ENCODE data around the gene PIGC.

Gene PIGC

GRCh38 chr1:172443666-172444453, at the start of gene PIGC:
Gene PIGC (minus strand): TSS chr1:172444069. CDS start chr1:172442622, 1,447 bp downstream.
- TF ChIP-seq CTCF (IDR thresholded peaks at IDR 0.05) = peak; percentile 95

- no peak for TF ChIP-seq CTCF (IDR thresholded peaks at IDR 0.05)
Measured at GRCh38 chr1:172492421-172492820, 48.6 kb upstream of the PIGC start.

GRCh38 chr1:172489847-172490246, 46.0 kb upstream of the PIGC start:
- TF ChIP-seq CTCF (IDR thresholded peaks at IDR 0.05) = no peak

- TF ChIP-seq CTCF (IDR thresholded peaks at IDR 0.05) = no peak
Measured at GRCh38 chr1:172488393-172488792, 44.5 kb upstream of the PIGC start.

- no peak for TF ChIP-seq CTCF (IDR thresholded peaks at IDR 0.05)
Measured at GRCh38 chr1:172487550-172487949, 43.7 kb upstream of the PIGC start.

GRCh38 chr1:172486805-172487454, 43.1 kb upstream of the PIGC start:
- no peak for TF ChIP-seq CTCF (IDR thresholded peaks at IDR 0.05)

GRCh38 chr1:172485626-172486025, 41.8 kb upstream of the PIGC start:
- no peak for TF ChIP-seq CTCF (IDR thresholded peaks at IDR 0.05)

Measured in LNCAP (cell line).